Panc1 (cell line): Measurements from ENCODE around the gene SLCO3A1. TPM values are rescaled to one million over a fixed set of nuclear protein-coding genes. Genes with fewer than 3 reads are reported as not detected.

Experiments used
- ATAC-seq: fragments of 200-7000 bp; cut with Tn5 transposase; 2 replicates; pipeline ENCODE4 v1.9.1; 2020; ENCODE audit warnings: mild to moderate bottlenecking, moderate library complexity
- BruUV-seq: library from RNA; stranded (reverse); fragments of 400-500 nt; replicated peaks from 2 replicates; lab custom pipeline; 2021; lab: Mats Ljungman, UMichigan
- CTCF ChIA-PET: fragments of 300-600 bp; sonication (Branson Sonifier 250); formaldehyde crosslinking; loops from one replicate; lab custom pipeline; 2022; ENCODE audit warnings: antibody characterized with exemption; lab: Charles Lee
- POLR2A ChIA-PET: fragments of 300-600 bp; sonication (Branson Sonifier 250); formaldehyde crosslinking; loops from one replicate; lab custom pipeline; 2022; ENCODE audit warnings: antibody characterized with exemption; lab: Charles Lee
- DNase-seq: peaks from one replicate; pipeline ENCODE4 v3.0.0-alpha.2; 2010; ENCODE audit warnings: low read depth, low spot score
- H3K27ac ChIP-seq: 2 replicates; pipeline ENCODE4 v1.5.1; 2011; ENCODE audit warnings: mild to moderate bottlenecking, low read length, inconsistent platforms
- H3K27me3 ChIP-seq: fragments of 200-500 bp; sonication (Bioruptor generic); 2 replicates; pipeline ENCODE4 v1.6.0; 2014; ENCODE audit warnings: low read length, inconsistent platforms; ENCODE audit not compliant: control insufficient read depth, insufficient read depth
- H3K36me3 ChIP-seq: fragments of 200-500 bp; sonication (Bioruptor generic); 2 replicates; pipeline ENCODE4 v1.5.1; 2014; ENCODE audit warnings: inconsistent platforms, mild to moderate bottlenecking, low read length, moderate library complexity; ENCODE audit not compliant: control insufficient read depth, insufficient read depth
- H3K4me1 ChIP-seq: 2 replicates; pipeline ENCODE4 v1.5.1; 2011; ENCODE audit warnings: inconsistent platforms, mild to moderate bottlenecking, low read length, moderate library complexity; ENCODE audit not compliant: control insufficient read depth, insufficient read depth
- H3K4me3 ChIP-seq, 2 experiments: 2 replicates each; pipeline ENCODE4 v1.5.1; 2011 to 2012; ENCODE audit warnings: low read depth in 2 of 2, low read length in 2 of 2, mild to moderate bottlenecking in 2 of 2, inconsistent platforms in 1 of 2, moderate library complexity in 1 of 2
- H3K9me3 ChIP-seq: fragments of 200-500 bp; sonication (Bioruptor generic); 2 replicates; pipeline ENCODE4 v1.5.1; 2014; ENCODE audit warnings: low read depth, mild to moderate bottlenecking, inconsistent platforms, low read length, moderate library complexity; ENCODE audit not compliant: control insufficient read depth, insufficient read depth
- CTCF ChIP-seq: fragments of 450-650 bp; IDR thresholded peaks from 2 replicates; pipeline ENCODE4 v1.5.1; 2017; ENCODE audit warnings: mild to moderate bottlenecking
- POLR2AphosphoS5 ChIP-seq: IDR thresholded peaks from 2 replicates; pipeline ENCODE4 v1.6.1; 2012; ENCODE audit warnings: mild to moderate bottlenecking, low read depth, low read length, moderate library complexity
- REST ChIP-seq, 2 experiments: IDR thresholded peaks; 2 replicates each; pipeline ENCODE4 v1.6.1; 2011 to 2012; ENCODE audit warnings: low read depth in 2 of 2, control low read depth in 1 of 2, low read length in 1 of 2, mild to moderate bottlenecking in 1 of 2, moderate library complexity in 1 of 2; ENCODE audit not compliant: insufficient read depth in 1 of 2
- SIN3A ChIP-seq: IDR thresholded peaks from 2 replicates; pipeline ENCODE4 v1.6.1; 2012; ENCODE audit warnings: low read depth, mild to moderate bottlenecking, low read length, moderate library complexity, borderline replicate concordance; ENCODE audit not compliant: insufficient read depth
- TCF7L2 ChIP-seq: IDR thresholded peaks from 2 replicates; pipeline ENCODE4 v1.6.1; 2011; ENCODE audit warnings: mild to moderate bottlenecking, low read depth, low read length, inconsistent platforms
- in situ Hi-C: cut with HindIII; loops from 2 replicates; pipeline ENCODE4 v1.10.0; 2016; ENCODE audit warnings: low sequenced_read_pairs, low pct_unique_long_range_greater_than_20kb
- intact Hi-C: fragments of 100-400 bp; cut with micrococcal nuclease; formaldehyde crosslinking; loops from one replicate; pipeline ENCODE4 v1.10.0; 2022; ENCODE audit not compliant: unreplicated experiment
- total RNA-seq: library from RNA; stranded (reverse); gene quantifications from one replicate; pipeline ENCODE4 v1.2.1, GENCODE V29; 2021; ENCODE audit not compliant: unreplicated experiment

The SLCO3A1 gene
- total RNA-seq, 1 experiment from 2014 or later: 20.6 TPM

GRCh38 chr15:91841861-91842260, 11.6 kb upstream of the SLCO3A1 start:
- no peak overlapping the region for H3K4me3 ChIP-seq
- ATAC-seq (no peak), DNase-seq (no peak)
- H3K27ac ChIP-seq: no peak overlapping the region
- in situ Hi-C loops: no loop called here
- H3K9me3 ChIP-seq: peaks cover 7% of the 10 kb centered on the region; the same call in 1 of the 2 replicates
- CTCF ChIA-PET: no interaction called here
- BruUV-seq: no TSS peak
- TF ChIP-seq POLR2AphosphoS5: no peak
- H3K36me3 ChIP-seq: no peaks in the 10 kb centered on the region
- POLR2A ChIA-PET: no interaction called here
- peaks cover 9% of the 10 kb centered on the region for H3K27me3 ChIP-seq
- no peaks in the 10 kb centered on the region for H3K4me1 ChIP-seq
- intact Hi-C loops: no loop called here

- DNase-seq: no peak
- no peak overlapping the region for H3K27ac ChIP-seq
- in situ Hi-C loops: no loop called here
- H3K27me3 ChIP-seq: peaks cover 9% of the 10 kb centered on the region
- H3K9me3 ChIP-seq: peaks cover 7% of the 10 kb centered on the region; the same call in 1 of the 2 replicates
- TF ChIP-seq CTCF (no peak), REST (IDR thresholded peaks at IDR 0.05; ENCODE audit: insufficient read depth in 1 of 2, low read depth in 2 of 2, low read length in 1 of 2) (no peak), POLR2AphosphoS5 (no peak), SIN3A (no peak), TCF7L2 (no peak)
- ATAC-seq: no peak
- intact Hi-C loops: no loop called here
- CTCF ChIA-PET: no interaction called here
- no peak overlapping the region for H3K4me3 ChIP-seq
- BruUV-seq: no TSS peak
- no peaks in the 10 kb centered on the region for H3K4me1 ChIP-seq
- POLR2A ChIA-PET: no interaction called here
- H3K36me3 ChIP-seq: no peaks in the 10 kb centered on the region
These were observed 9.2 kb upstream of the SLCO3A1 start for GRCh38 chr15:91844341-91844740.

GRCh38 chr15:91844928-91845327, 8.6 kb upstream of the SLCO3A1 start:
- ATAC-seq: no peak
- POLR2A ChIA-PET: no interaction called here
- CTCF ChIA-PET: no interaction called here
- H3K4me3 ChIP-seq: no peak overlapping the region
- intact Hi-C loops: no loop called here
- peaks cover 9% of the 10 kb centered on the region for H3K27me3 ChIP-seq
- H3K27ac ChIP-seq: no peak overlapping the region
- H3K36me3 ChIP-seq: no peaks in the 10 kb centered on the region
- BruUV-seq: no TSS peak
- in situ Hi-C loops: no loop called here
- DNase-seq: no peak
- no peak for TF ChIP-seq POLR2AphosphoS5
- TF ChIP-seq REST (IDR thresholded peaks at IDR 0.05; ENCODE audit: insufficient read depth in 1 of 2, low read depth in 2 of 2, low read length in 1 of 2): no peak
- TF ChIP-seq CTCF: no peak
- TF ChIP-seq TCF7L2: no peak
- TF ChIP-seq SIN3A: no peak
- peaks cover 7% of the 10 kb centered on the region; the same call in 1 of the 2 replicates for H3K9me3 ChIP-seq
- H3K4me1 ChIP-seq: no peaks in the 10 kb centered on the region
